HG03060 (cell line): ENCODE measurements around the gene ITGAX.

ENCODE experiments used
- ATAC-seq: cut with Tn5 transposase; IDR thresholded peaks from one replicate; pipeline ENCODE4 v1.9.1; 2021; ENCODE audit warnings: low read depth, moderate number of reproducible peaks; ENCODE audit not compliant: unreplicated experiment

The ITGAX gene

DNA sequence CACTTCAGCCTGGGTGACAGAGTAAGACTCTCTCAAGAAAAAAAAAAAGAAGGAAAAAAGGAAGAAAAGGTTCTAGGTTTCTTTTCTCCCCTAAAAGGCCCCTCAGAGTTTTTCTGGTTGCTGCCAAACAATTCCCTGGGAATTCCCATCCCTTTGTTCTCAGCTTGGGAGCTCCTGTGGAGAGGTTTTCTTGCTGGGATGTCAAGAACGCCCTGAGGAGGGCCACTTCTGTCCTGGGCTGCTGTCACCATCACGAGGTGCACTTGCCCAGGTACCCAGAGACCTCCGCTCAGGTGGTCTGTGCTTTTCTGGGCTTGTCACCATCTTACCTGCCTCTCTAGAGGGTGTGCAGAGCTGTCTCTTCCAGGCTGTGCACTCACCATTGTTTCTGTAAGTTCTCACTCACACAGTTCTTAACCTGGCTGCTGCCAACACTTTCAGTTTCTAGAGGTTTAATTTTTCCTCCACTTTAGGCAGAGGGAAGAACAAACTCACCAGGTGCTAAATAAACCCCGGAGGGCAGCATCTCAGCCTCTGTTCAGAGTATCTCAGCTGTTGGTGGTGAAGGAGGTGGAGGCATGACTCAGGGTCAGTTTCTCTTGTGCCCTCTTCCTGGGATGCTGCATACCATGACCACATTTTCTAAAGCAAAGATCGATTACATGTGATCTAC lies 75.5 kb downstream of the ITGAX start:
- no peak for ATAC-seq
